Spleen (tissue), 7 donors: ENCODE results near the gene XPC.
"Not testable (repeated sequence)": the region's sequence is repeated elsewhere in the genome, so short reads cannot be mapped to it uniquely, and the experiment has no call there.

ENCODE experiments used
- CTCF ChIP-seq, 11 experiments: fragments of 200-600 bp in 7 of 11; fragments of 450-650 bp in 4 of 11; sonication (generic) in 4 of 11; IDR thresholded peaks in 8 of 11; conservative IDR thresholded peaks in 3 of 11; 1 replicate in 7 of 11; 2 replicates in 4 of 11; pipeline versions ENCODE4 v1.4.0 to v1.8.0; 2016 to 2021; ENCODE audit warnings: antibody characterized with exemption in 11 of 11, inconsistent platforms in 4 of 11, mild to moderate bottlenecking in 1 of 11
- POLR2A ChIP-seq, 3 donors: fragments of 450-650 bp; IDR thresholded peaks; one replicate each; pipeline ENCODE4 v1.5.1; 2017; ENCODE audit warnings: antibody characterized with exemption in 3 of 3, mild to moderate bottlenecking in 1 of 3
- POLR2AphosphoS5 ChIP-seq, 3 donors: sonication (generic); formaldehyde crosslinking; IDR thresholded peaks; one replicate each; pipeline ENCODE4 v1.5.1; 2017; ENCODE audit warnings: antibody characterized with exemption in 3 of 3
- donor health status: DM: no; HTN: no; CAD: no; lungs with moderate emphysema.
- donor health status: DM: no; HTN: no; CAD: no.
- donor health status: DM: no; HTN: no; CAD: no.

GRCh38 chr3:14109821-14110220, 68.6 kb downstream of the XPC start:
- not testable (repeated sequence) for TF ChIP-seq POLR2A (IDR thresholded peaks at IDR 0.05); CTCF (IDR thresholded peaks at IDR 0.05 in 8 of 11, conservative IDR thresholded peaks at IDR 0.05 in 3 of 11); POLR2AphosphoS5 (IDR thresholded peaks at IDR 0.05)
